Activated T-cell treated with anti-CD3 and anti-CD28 coated beads, Interleukin-2, amount 50 U/mL, for 24 hours (primary cell): ENCODE data around the gene PGBD5.

Source experiments
- DNase-seq: peaks from one replicate; pipeline ENCODE4 v3.0.0-alpha.2; 2020
- H3K27ac Mint-ChIP-seq: 2 replicates; pipeline ENCODE4 v1.8.0; 2020; ENCODE audit warnings: mild to moderate bottlenecking, mixed read lengths
- H3K27me3 Mint-ChIP-seq: 2 replicates; pipeline ENCODE4 v1.8.0; 2020; ENCODE audit warnings: mixed read lengths
- H3K36me3 Mint-ChIP-seq: 2 replicates; pipeline ENCODE4 v1.8.0; 2020; ENCODE audit warnings: low read depth, mixed read lengths
- H3K4me1 Mint-ChIP-seq: 2 replicates; pipeline ENCODE4 v1.8.0; 2020; ENCODE audit warnings: low read depth, mixed read lengths
- H3K4me3 Mint-ChIP-seq: 2 replicates; pipeline ENCODE4 v1.8.0; 2020; ENCODE audit warnings: mild to moderate bottlenecking, moderate library complexity, mixed read lengths
- H3K9me3 Mint-ChIP-seq: 2 replicates; pipeline ENCODE4 v1.8.0; 2020; ENCODE audit warnings: mixed read lengths

The PGBD5 gene

DNA sequence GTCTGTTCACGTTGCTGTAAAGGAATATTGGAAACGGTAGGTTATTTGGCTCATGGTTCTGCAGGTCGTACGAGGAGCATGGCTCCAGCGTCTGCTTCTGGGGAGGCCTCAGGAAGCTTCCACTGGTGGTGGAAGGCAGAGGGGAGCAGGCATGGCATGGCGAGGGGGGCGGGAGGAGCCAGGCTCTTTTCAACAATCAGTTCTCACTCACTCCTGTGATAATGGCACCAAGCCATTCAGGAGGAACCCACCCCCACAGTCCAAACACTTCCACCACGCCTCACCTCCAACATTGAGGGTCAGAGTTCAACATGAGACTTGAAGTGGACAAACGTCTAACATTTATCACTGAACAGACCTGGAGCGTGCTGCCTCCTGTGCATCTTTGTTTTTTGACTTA is 141.2 kb downstream of the PGBD5 start:
- H3K4me3 Mint-ChIP-seq, result no peak overlapping the region
- H3K9me3 Mint-ChIP-seq, result no peaks in the 10 kb centered on the region
- peaks cover 32% of the 10 kb centered on the region for H3K36me3 Mint-ChIP-seq
- peaks cover 13% of the 10 kb centered on the region for H3K4me1 Mint-ChIP-seq
- H3K27ac Mint-ChIP-seq, result no peak overlapping the region
- DNase-seq, result peak; percentile 20
- H3K27me3 Mint-ChIP-seq, result peaks cover 4% of the 10 kb centered on the region

DNA sequence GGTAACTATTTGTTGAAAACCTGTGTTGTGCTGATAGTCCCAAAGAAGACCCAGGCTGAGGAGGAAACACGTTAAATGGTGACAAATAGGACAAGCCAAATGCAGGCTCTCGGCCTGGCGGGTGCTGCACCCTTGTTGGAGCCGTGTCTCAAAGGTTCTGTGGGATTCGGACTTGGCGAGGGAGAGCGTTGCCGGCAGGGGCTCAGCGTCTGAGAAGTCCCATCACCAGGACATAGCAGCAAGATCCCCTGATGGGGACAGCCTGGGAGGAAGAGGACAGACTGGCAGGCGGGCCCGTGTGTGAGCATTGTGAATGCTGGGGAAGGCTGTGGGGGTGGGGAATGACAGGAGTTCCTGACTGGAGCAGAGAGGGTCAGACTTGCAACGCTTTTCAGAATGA is 142.5 kb downstream of the PGBD5 start:
- Mint-ChIP-seq H3K4me1 (peaks cover 16% of the 10 kb centered on the region), H3K27ac (no peak overlapping the region), H3K9me3 (no peaks in the 10 kb centered on the region), H3K36me3 (peaks cover 44% of the 10 kb centered on the region), H3K4me3 (no peak overlapping the region), H3K27me3 (peaks cover 1% of the 10 kb centered on the region)
- peak; percentile 17 for DNase-seq

DNA sequence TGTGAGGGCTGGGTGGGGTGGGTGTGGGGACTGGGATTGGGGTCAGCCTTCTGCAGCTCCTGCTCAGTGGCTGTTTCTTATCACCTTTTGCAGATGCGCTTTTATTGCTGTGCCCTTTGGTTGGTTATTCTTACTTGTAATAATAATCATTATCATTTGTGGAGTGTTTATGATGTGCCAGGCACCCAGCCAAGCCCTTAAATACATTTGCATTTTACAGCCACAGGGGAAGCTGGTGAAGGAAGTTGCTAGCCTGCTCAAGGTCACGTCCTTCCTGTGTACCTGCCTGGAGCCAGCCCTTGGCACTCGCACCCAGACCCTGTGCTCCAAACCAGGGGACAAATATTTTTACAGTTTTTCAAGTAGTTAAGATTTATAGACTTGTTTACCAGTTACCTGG is 144.0 kb downstream of the PGBD5 start:
- Mint-ChIP-seq H3K4me1 (peaks cover 27% of the 10 kb centered on the region), H3K9me3 (no peaks in the 10 kb centered on the region), H3K36me3 (peaks cover 60% of the 10 kb centered on the region), H3K4me3 (no peak overlapping the region), H3K27me3 (no peaks in the 10 kb centered on the region), H3K27ac (peak overlapping the region; percentile 55)
- DNase-seq, result peak; percentile 16

DNA sequence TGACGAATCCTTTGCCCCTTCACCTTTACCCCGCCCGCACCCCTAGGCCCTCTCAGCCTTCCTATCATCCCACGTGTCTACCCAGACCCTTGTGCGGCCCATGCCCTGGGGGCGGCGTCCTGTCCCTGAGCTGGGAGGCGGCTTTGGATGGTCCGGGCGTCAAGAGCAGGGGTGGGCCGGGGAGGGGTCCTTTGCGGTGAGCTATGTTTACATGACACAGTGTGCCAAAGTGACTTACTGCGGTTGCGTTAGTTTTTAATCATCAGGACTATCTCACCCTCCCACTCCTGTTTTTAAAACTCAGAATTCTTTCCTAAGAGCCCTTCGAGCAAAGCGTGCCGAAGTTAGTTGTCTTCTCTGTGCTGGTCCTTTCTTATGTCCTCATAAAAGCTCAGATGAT is 144.6 kb downstream of the PGBD5 start:
- H3K9me3 Mint-ChIP-seq, result no peaks in the 10 kb centered on the region
- DNase-seq, result peak; percentile 26
- no peak overlapping the region for H3K4me3 Mint-ChIP-seq
- peak overlapping the region; percentile 73 for H3K27ac Mint-ChIP-seq
- H3K36me3 Mint-ChIP-seq, result peaks cover 66% of the 10 kb centered on the region
- H3K27me3 Mint-ChIP-seq, result no peaks in the 10 kb centered on the region
- H3K4me1 Mint-ChIP-seq, result peaks cover 33% of the 10 kb centered on the region

DNA sequence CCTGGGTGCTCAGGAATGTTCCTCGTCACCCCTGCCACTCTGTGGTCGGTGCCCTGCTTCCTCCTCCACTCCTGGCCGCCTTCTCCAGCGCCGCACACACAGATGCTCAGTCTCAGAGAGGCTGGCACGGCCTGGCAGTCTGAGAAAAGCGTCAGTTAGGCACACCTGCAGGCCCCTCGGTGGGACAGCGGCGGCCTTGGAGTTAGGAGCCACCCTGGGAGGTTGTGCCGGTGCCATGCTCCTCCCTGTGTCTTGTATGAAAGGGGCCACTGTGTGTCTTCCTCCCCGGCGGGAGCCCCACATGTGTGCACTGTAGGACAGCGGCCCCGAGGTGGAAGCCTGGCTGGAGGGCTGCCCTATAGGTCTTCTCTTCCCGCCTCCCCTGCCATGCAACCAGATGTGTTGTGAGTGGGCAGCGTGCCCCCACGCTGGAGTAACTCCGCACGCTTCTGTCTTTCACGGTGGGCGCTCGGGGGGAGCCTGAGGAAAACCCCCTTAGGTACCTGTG is 145.2 kb downstream of the PGBD5 start:
- peak; percentile 28 for DNase-seq
- Mint-ChIP-seq H3K4me1 (peaks cover 34% of the 10 kb centered on the region), H3K27me3 (no peaks in the 10 kb centered on the region), H3K36me3 (peaks cover 71% of the 10 kb centered on the region), H3K9me3 (no peaks in the 10 kb centered on the region), H3K4me3 (no peak overlapping the region), H3K27ac (peak overlapping the region; percentile 50)

DNA sequence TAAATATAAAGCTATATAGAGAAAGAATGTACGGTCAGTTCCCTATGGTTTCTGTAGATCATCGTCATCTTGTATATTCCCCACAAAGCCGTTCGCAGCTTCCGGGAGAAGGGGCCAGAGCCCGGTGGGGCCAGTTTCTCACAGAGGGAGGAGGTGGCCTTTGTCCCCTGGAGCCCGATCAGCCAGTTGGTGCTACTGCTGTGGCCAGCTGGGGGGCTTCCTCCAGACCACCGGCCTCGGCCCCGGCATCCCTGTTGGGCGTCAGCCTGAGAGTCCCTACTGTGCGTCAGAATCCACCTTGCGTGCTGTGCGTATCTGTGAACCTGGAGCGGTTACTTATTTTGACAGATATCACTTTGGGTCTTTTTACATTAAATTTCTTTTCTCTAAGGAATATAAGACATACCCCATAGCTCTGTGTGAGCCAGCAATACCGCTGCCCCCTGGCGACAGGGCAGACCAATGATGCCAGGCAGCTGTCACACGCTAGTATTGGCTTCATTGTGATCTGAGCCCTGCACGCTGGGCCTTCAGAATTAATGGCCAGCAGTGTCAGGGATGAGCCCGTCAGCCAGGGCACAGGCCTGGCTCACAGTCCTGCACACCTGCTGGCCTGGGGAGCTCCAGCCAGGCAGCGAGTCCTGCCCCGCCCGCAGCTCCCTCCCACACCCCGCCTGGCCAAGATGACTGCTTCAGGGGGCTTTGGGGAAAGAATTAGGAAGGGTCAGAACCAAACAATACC is 145.9 kb downstream of the PGBD5 start:
- DNase-seq, result peak; percentile 40
- H3K27ac Mint-ChIP-seq, result no peak overlapping the region
- H3K4me3 Mint-ChIP-seq, result no peak overlapping the region
- peaks cover 72% of the 10 kb centered on the region for H3K36me3 Mint-ChIP-seq
- H3K4me1 Mint-ChIP-seq, result peaks cover 34% of the 10 kb centered on the region
- no peaks in the 10 kb centered on the region for H3K9me3 Mint-ChIP-seq
- H3K27me3 Mint-ChIP-seq, result no peaks in the 10 kb centered on the region

DNA sequence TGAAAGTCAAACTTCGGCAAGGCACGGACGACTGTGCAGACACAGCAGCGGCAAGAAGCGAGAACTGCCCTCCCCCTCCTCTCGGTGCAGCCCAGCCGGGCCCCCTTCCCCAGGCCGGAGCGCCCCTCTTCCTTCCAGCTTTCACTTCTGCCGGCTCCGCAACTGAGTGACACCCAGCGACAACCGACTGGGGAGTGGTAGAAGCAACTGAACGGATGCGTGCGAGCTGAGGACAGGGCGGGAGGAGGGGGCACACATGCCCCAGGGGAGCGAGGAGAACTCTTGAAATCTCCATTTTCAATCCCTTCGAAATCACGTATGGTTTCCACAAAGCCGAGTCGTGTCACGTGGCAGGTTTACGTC is 146.6 kb downstream of the PGBD5 start:
- Mint-ChIP-seq H3K27ac (no peak overlapping the region), H3K36me3 (peaks cover 71% of the 10 kb centered on the region), H3K27me3 (no peaks in the 10 kb centered on the region), H3K4me3 (no peak overlapping the region), H3K4me1 (peaks cover 35% of the 10 kb centered on the region), H3K9me3 (no peaks in the 10 kb centered on the region)
- peak; percentile 21 for DNase-seq

DNA sequence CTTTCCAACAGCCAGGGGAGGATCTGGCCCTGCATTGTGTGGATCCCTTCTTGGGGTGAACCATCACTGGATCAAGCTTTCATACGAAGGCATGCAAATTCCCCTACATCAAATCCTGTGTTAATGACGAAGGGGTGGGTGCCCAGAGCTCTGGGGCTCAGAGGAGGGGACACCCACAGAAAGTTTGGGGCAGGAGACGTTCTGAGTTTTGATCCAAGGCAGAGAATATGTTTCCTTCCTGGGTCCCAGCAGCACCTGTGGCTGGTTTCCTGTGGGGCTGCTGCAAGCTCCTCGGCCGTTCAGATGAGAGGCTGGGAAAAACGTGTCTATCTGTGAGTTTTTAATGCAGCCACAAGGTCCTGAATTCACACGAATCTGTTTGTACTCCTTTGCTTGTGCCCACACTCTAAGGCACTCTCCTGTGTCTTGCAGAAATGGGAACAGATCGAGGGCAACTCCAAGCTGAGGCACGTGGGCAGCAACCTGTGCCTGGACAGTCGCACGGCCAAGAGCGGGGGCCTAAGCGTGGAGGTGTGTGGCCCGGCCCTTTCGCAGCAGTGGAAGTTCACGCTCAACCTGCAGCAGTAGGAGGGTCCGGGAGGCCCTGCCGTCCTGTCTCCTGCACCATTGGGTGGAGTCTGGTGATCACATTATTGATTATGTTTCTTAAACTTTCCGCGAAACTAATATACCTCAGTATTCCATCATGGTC is 147.1 kb downstream of the PGBD5 start:
- Mint-ChIP-seq H3K27ac (peak overlapping the region; percentile 61), H3K36me3 (peaks cover 76% of the 10 kb centered on the region)

DNA sequence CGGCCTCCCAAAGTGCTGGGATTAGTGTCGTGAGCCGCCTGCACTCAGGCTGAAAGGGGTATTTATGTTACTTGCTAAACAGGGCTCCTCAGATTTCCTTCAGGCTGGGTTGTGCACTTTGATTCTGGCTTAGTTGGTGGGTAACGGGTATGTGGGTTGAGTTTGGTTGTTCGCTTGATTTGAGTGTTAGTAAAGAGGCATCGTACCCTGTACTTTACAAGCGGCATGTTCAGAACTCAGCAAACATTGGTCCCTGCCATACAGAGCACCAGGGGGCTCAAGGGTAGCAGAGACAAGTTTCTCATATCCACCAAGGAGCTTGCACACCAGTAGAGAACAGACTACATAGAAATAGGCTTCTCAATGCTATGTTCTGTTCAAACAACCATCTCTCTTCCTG is 147.8 kb downstream of the PGBD5 start:
- Mint-ChIP-seq H3K9me3 (no peaks in the 10 kb centered on the region), H3K4me1 (peaks cover 46% of the 10 kb centered on the region), H3K27ac (peak overlapping the region; percentile 61), H3K27me3 (no peaks in the 10 kb centered on the region), H3K36me3 (peaks cover 79% of the 10 kb centered on the region), H3K4me3 (no peak overlapping the region)
- DNase-seq, result peak; percentile 22

More for the DNA sequence above, 147.1 kb downstream of the PGBD5 start:
- Mint-ChIP-seq H3K27me3 (no peaks in the 10 kb centered on the region), H3K4me1 (peaks cover 40% of the 10 kb centered on the region), H3K9me3 (no peaks in the 10 kb centered on the region), H3K4me3 (no peak overlapping the region)
- peak; percentile 27 for DNase-seq

DNA sequence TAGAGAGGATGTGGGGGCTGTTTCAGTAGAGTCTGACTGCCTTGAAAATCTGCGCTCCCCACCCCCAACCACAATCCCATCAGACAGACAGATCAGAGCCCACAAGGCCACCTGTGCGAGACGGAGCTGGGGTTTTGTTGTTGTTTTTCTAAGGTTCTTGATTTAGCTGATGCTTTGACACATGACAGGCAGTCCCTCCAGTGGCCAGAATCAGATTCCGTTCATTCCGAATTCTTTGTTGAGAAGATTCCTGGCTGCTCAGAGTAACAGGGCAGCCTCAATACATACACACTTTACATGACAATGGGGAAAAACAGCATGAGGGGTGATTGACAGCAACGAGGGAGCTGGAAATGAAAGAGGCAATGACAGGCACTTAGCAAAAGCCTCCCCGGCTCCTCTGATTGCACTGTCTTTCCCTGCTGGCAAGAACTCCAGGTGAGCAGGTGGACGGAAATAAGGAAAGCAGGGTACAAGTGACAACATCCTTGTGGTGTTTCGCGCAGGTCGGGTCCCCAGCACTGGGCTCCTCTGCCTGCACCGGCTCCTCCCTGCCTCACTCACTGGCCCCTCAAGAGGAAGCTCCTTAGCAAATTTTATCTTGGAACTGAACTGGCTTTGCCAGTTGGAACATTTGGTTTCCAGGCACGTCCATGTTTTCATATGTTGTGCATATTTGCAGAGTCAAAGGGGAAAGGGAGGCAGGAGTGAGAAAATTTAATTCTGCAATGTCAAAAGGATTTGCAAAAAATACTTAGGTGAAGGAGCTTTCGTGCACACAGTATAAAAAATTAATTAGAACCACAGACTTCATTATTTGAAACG is 148.7 kb downstream of the PGBD5 start:
- H3K9me3 Mint-ChIP-seq, result no peaks in the 10 kb centered on the region
- H3K4me1 Mint-ChIP-seq, result peaks cover 55% of the 10 kb centered on the region

DNA sequence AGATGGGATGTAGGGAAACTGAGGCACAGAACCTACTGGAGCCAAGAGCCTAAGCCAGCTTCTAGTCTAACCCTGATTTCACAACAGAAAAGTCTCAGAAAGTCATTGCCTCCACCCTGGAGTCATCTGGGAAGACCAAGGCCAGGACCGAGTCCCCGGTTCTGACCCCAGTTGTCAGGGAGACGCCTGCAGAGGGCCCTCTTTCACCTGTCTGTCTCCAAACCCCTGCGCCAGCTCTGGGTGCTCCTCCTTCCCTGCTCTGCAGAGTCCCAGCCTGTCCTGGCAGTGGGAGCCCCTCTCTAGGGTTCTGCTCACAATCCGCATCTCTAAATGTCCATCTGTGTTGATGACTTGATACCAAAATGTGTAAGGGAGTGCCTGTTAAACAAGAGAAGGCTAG is 149.7 kb downstream of the PGBD5 start:
- Mint-ChIP-seq H3K9me3 (no peaks in the 10 kb centered on the region), H3K4me1 (peaks cover 57% of the 10 kb centered on the region), H3K27ac (peak overlapping the region; percentile 26), H3K4me3 (no peak overlapping the region), H3K27me3 (no peaks in the 10 kb centered on the region), H3K36me3 (peaks cover 85% of the 10 kb centered on the region)
- DNase-seq, result peak; percentile 26

More for the DNA sequence above, 148.7 kb downstream of the PGBD5 start:
- peaks cover 84% of the 10 kb centered on the region for H3K36me3 Mint-ChIP-seq
- peak; percentile 26 for DNase-seq
- peak overlapping the region; percentile 63 for H3K27ac Mint-ChIP-seq
- H3K4me3 Mint-ChIP-seq, result no peak overlapping the region
- H3K27me3 Mint-ChIP-seq, result no peaks in the 10 kb centered on the region

DNA sequence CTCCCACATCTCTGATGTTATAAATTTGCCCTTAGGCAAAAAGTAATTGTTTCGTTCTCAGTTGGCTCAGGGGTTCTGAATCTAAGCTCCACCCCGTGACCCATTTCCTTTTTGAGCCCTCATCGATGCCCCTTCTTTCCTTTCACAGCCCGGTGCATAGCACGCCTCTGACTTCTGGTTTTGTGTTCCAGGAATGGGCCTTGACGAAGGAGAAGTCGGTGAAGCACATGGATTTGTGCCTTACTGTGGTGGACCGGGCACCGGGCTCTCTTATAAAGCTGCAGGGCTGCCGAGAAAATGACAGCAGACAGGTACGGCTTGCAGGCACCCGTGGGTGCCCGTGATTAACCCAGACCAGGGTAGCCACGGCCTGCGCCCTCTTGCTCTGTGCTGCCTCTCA is 151.9 kb downstream of the PGBD5 start:
- H3K4me1 Mint-ChIP-seq, result peaks cover 69% of the 10 kb centered on the region
- H3K36me3 Mint-ChIP-seq, result peaks cover 76% of the 10 kb centered on the region
- H3K4me3 Mint-ChIP-seq, result peak overlapping the region; percentile 60
- DNase-seq, result peak; percentile 36
- H3K9me3 Mint-ChIP-seq, result no peaks in the 10 kb centered on the region
- peak overlapping the region; percentile 84 for H3K27ac Mint-ChIP-seq
- no peaks in the 10 kb centered on the region for H3K27me3 Mint-ChIP-seq

DNA sequence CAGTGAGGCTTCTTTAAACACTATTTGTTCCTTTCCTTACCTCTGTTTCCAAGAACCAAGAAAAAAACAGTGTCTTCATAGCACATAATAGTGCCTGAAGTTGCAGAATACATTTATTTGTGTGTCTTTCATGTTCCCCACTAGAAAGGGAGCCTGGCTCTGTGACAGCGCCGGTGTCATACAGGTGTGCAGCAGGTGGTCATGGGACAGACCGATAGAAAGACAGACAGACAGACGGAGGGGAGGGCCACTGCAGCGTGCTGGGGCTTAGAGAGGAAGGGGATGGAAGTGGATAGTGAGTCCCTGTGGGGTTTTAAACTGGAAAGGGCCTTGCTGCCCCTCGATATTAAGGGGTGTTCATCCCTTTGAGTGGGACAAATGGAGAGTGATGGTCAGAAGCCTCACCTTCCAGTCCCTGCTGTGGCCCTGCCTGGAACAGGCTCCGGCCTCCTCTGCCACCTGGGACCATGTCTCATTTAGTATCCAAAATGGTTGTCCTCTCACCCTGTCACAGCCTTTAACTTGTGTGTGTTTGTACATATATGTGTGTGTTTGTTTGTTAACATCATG is 152.9 kb downstream of the PGBD5 start:
- peaks cover 68% of the 10 kb centered on the region for H3K4me1 Mint-ChIP-seq
- H3K36me3 Mint-ChIP-seq, result peaks cover 73% of the 10 kb centered on the region
- peak; percentile 26 for DNase-seq

DNA sequence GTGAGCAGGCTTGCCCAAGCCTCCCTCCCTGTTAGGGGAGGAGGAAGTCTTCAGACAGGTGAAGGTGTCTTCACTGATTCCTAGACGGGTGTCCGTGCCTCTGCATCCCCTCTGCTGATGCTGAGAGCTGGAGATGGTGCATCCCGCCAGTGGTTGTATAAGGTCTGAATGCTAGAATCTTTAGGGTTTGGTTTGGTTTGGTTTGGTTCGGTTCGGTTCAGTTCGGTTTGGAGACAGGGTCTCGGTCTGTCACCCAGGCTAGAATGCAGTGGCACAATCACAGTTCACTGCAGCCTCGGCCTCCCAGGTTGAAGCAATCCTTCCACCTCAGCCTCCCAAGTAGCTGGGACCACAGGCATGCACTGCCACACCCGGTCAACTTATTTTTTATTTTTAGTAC is 153.6 kb downstream of the PGBD5 start:
- no peaks in the 10 kb centered on the region for H3K27me3 Mint-ChIP-seq
- peaks cover 73% of the 10 kb centered on the region for H3K36me3 Mint-ChIP-seq
- H3K9me3 Mint-ChIP-seq, result no peaks in the 10 kb centered on the region
- no peak overlapping the region for H3K4me3 Mint-ChIP-seq
- H3K27ac Mint-ChIP-seq, result peak overlapping the region; percentile 47
- peak; percentile 21 for DNase-seq
- H3K4me1 Mint-ChIP-seq, result peaks cover 70% of the 10 kb centered on the region

More for the DNA sequence above, 152.9 kb downstream of the PGBD5 start:
- Mint-ChIP-seq H3K9me3 (no peaks in the 10 kb centered on the region), H3K4me3 (no peak overlapping the region), H3K27ac (peak overlapping the region; percentile 84), H3K27me3 (no peaks in the 10 kb centered on the region)
